AG09309 (cell line): ENCODE data around the gene ANGPTL4.
"Not testable (repeated sequence)": the region's sequence is repeated elsewhere in the genome, so short reads cannot be mapped to it uniquely, and the experiment has no call there.

Experiments used
- DNase-seq: peaks from one replicate; pipeline ENCODE4 v3.0.0-alpha.2; 2010; ENCODE audit warnings: low read depth
- H3K4me3 ChIP-seq: 2 replicates; pipeline ENCODE4 v1.5.1; 2011; ENCODE audit warnings: mild to moderate bottlenecking, low read depth, low read length, moderate library complexity; ENCODE audit not compliant: control insufficient read depth
- CTCF ChIP-seq: IDR thresholded peaks from 2 replicates; pipeline ENCODE4 v1.5.1; 2011; ENCODE audit warnings: mild to moderate bottlenecking, low read depth, low read length, inconsistent platforms; ENCODE audit not compliant: insufficient read depth, control insufficient read depth; ENCODE audit errors: missing control alignments

The ANGPTL4 gene

GRCh38 chr19:8370176-8371010 lies 6.4 kb downstream of the ANGPTL4 start:
- H3K4me3 ChIP-seq = no peak overlapping the region
- TF ChIP-seq CTCF = no peak
- no peak for DNase-seq

- H3K4me3 ChIP-seq = no peak overlapping the region
- TF ChIP-seq CTCF = no peak
- no peak for DNase-seq
These were observed 7.3 kb downstream of the ANGPTL4 start for GRCh38 chr19:8371011-8371804.

GRCh38 chr19:8373867-8374813 lies 10.2 kb downstream of the ANGPTL4 start:
- no peak for TF ChIP-seq CTCF
- no peak overlapping the region for H3K4me3 ChIP-seq
- no peak for DNase-seq

GRCh38 chr19:8375766-8376165 lies 11.8 kb downstream of the ANGPTL4 start:
- DNase-seq, H3K4me3 ChIP-seq: not testable (repeated sequence)

GRCh38 chr19:8376373-8376974 lies 12.5 kb downstream of the ANGPTL4 start:
- DNase-seq, H3K4me3 ChIP-seq: not testable (repeated sequence)

GRCh38 chr19:8377598-8377997 lies 13.6 kb downstream of the ANGPTL4 start:
- DNase-seq = no peak
- H3K4me3 ChIP-seq = no peak overlapping the region
- no peak for TF ChIP-seq CTCF

- DNase-seq, H3K4me3 ChIP-seq: not testable (repeated sequence)
These were observed 15.4 kb downstream of the ANGPTL4 start for GRCh38 chr19:8379156-8379891.

- DNase-seq = not testable (repeated sequence)
These were observed 20.6 kb downstream of the ANGPTL4 start for GRCh38 chr19:8384569-8384968.

GRCh38 chr19:8385103-8385502 lies 21.1 kb downstream of the ANGPTL4 start:
- DNase-seq = not testable (repeated sequence)

More at GRCh38 chr19:8384569-8384968, 20.6 kb downstream of the ANGPTL4 start:
- not testable (repeated sequence) for H3K4me3 ChIP-seq

GRCh38 chr19:8385566-8385965 lies 21.6 kb downstream of the ANGPTL4 start:
- not testable (repeated sequence) for DNase-seq, H3K4me3 ChIP-seq

More at GRCh38 chr19:8385103-8385502, 21.1 kb downstream of the ANGPTL4 start:
- not testable (repeated sequence) for H3K4me3 ChIP-seq

GRCh38 chr19:8386419-8386818 lies 22.5 kb downstream of the ANGPTL4 start:
- H3K4me3 ChIP-seq, DNase-seq: not testable (repeated sequence)
